H1 (cell line): ENCODE measurements around the gene DUSP7. TPM values are rescaled to one million over a fixed set of nuclear protein-coding genes. Genes with fewer than 3 reads are reported as not detected.

Experiments
- KDM1A ChIP-seq: fragments of 200-600, 300-600 bp; sonication (generic); IDR thresholded peaks from 2 replicates; pipeline ENCODE4 v1.7.1; 2016; ENCODE audit warnings: mild to moderate bottlenecking, low read length, borderline replicate concordance
- PHF8 ChIP-seq: fragments of 200-600 bp; sonication (generic); conservative IDR thresholded peaks from 2 replicates; pipeline ENCODE4 v1.7.1; 2012; ENCODE audit warnings: low read depth, mild to moderate bottlenecking, inconsistent platforms, low read length, moderate library complexity
- polyA plus RNA-seq, 7 experiments: library from polyadenylated mRNA; depleted of rRNA in 3 of 7; stranded (reverse) in 5 of 7; unstranded in 2 of 7; fragments of >200 nt in 5 of 7; fragments of 200-250 nt in 2 of 7; gene quantifications; 1 replicate in 5 of 7; 2 replicates in 1 of 7; 4 replicates in 1 of 7; pipeline versions ENCODE4 v1.2.1 to v1.2.3, GENCODE V29; 2011 to 2013; ENCODE audit warnings: missing spikeins in 2 of 7, mixed read lengths in 2 of 7
- total RNA-seq: library from RNA; stranded (reverse); fragmentation: NEBNext Ultra II Directional; extraction: Animal tissue kit (Norgen Biotek cat#: 25700); gene quantifications from 2 replicates; pipeline ENCODE4 v1.2.1, GENCODE V29; 2021
- TF ChIP-seq, protein P1 (sequence below): fragments of 300-600 bp; sonication (generic); IDR thresholded peaks from 2 replicates; pipeline ENCODE4 v1.7.1; 2012; ENCODE audit warnings: low read length, moderate library complexity, mild to moderate bottlenecking, inconsistent platforms; ENCODE audit not compliant: insufficient replicate concordance

DUSP7 gene
- total and polyA plus RNA-seq, 2 of the 8 experiments (the other 6 are each of a cell fraction or from before 2014, with no cell fraction given) = 19.4 to 24.9 TPM

- TF ChIP-seq, protein P1, sequence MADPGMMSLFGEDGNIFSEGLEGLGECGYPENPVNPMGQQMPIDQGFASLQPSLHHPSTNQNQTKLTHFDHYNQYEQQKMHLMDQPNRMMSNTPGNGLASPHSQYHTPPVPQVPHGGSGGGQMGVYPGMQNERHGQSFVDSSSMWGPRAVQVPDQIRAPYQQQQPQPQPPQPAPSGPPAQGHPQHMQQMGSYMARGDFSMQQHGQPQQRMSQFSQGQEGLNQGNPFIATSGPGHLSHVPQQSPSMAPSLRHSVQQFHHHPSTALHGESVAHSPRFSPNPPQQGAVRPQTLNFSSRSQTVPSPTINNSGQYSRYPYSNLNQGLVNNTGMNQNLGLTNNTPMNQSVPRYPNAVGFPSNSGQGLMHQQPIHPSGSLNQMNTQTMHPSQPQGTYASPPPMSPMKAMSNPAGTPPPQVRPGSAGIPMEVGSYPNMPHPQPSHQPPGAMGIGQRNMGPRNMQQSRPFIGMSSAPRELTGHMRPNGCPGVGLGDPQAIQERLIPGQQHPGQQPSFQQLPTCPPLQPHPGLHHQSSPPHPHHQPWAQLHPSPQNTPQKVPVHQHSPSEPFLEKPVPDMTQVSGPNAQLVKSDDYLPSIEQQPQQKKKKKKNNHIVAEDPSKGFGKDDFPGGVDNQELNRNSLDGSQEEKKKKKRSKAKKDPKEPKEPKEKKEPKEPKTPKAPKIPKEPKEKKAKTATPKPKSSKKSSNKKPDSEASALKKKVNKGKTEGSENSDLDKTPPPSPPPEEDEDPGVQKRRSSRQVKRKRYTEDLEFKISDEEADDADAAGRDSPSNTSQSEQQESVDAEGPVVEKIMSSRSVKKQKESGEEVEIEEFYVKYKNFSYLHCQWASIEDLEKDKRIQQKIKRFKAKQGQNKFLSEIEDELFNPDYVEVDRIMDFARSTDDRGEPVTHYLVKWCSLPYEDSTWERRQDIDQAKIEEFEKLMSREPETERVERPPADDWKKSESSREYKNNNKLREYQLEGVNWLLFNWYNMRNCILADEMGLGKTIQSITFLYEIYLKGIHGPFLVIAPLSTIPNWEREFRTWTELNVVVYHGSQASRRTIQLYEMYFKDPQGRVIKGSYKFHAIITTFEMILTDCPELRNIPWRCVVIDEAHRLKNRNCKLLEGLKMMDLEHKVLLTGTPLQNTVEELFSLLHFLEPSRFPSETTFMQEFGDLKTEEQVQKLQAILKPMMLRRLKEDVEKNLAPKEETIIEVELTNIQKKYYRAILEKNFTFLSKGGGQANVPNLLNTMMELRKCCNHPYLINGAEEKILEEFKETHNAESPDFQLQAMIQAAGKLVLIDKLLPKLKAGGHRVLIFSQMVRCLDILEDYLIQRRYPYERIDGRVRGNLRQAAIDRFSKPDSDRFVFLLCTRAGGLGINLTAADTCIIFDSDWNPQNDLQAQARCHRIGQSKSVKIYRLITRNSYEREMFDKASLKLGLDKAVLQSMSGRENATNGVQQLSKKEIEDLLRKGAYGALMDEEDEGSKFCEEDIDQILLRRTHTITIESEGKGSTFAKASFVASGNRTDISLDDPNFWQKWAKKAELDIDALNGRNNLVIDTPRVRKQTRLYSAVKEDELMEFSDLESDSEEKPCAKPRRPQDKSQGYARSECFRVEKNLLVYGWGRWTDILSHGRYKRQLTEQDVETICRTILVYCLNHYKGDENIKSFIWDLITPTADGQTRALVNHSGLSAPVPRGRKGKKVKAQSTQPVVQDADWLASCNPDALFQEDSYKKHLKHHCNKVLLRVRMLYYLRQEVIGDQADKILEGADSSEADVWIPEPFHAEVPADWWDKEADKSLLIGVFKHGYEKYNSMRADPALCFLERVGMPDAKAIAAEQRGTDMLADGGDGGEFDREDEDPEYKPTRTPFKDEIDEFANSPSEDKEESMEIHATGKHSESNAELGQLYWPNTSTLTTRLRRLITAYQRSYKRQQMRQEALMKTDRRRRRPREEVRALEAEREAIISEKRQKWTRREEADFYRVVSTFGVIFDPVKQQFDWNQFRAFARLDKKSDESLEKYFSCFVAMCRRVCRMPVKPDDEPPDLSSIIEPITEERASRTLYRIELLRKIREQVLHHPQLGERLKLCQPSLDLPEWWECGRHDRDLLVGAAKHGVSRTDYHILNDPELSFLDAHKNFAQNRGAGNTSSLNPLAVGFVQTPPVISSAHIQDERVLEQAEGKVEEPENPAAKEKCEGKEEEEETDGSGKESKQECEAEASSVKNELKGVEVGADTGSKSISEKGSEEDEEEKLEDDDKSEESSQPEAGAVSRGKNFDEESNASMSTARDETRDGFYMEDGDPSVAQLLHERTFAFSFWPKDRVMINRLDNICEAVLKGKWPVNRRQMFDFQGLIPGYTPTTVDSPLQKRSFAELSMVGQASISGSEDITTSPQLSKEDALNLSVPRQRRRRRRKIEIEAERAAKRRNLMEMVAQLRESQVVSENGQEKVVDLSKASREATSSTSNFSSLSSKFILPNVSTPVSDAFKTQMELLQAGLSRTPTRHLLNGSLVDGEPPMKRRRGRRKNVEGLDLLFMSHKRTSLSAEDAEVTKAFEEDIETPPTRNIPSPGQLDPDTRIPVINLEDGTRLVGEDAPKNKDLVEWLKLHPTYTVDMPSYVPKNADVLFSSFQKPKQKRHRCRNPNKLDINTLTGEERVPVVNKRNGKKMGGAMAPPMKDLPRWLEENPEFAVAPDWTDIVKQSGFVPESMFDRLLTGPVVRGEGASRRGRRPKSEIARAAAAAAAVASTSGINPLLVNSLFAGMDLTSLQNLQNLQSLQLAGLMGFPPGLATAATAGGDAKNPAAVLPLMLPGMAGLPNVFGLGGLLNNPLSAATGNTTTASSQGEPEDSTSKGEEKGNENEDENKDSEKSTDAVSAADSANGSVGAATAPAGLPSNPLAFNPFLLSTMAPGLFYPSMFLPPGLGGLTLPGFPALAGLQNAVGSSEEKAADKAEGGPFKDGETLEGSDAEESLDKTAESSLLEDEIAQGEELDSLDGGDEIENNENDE = no peak
- no peak for TF ChIP-seq PHF8
- TF ChIP-seq KDM1A = no peak
Measured at GRCh38 chr3:52091586-52092270, 35.4 kb upstream of the DUSP7 start (continued).
